ENCODE results near the gene STXBP3. TPM values are rescaled to one million over a fixed set of nuclear protein-coding genes. Genes with fewer than 3 reads are reported as not detected.

STXBP3 gene
- total and polyA plus RNA-seq, 2 of the 4 experiments (the other 2 are of a cell fraction): 19.1 to 19.7 TPM

GRCh38 chr1:108715932-108716331, 30.5 kb upstream of the STXBP3 start:
- Histone ChIP-seq H3K27ac (ENCODE audit: insufficient read depth, low read length) (no peak overlapping the region), H3K23ac (ENCODE audit: low read depth, low read length) (no peak overlapping the region), H3K4me2 (ENCODE audit: low read depth, low read length) (no peak overlapping the region), H3K9me3 (ENCODE audit: control insufficient read depth, insufficient read depth, low read length) (no peaks in the 10 kb centered on the region), H2AFZ (replicated peaks; ENCODE audit: low read length, poor library complexity) (peak overlapping the region; percentile 35), H2BK20ac (ENCODE audit: low read depth, low read length) (no peak overlapping the region), H3K79me1 (ENCODE audit: low read depth in 1 of 2, low read length in 2 of 2) (no peaks in the 10 kb centered on the region; a peak in 1 of 4 replicates), H3K14ac (replicated peaks; ENCODE audit: low read depth, low read length) (no peak overlapping the region), H2AK9ac (replicated peaks; ENCODE audit: low read depth, low read length, poor library complexity) (no peak overlapping the region), H4K20me1 (ENCODE audit: insufficient read depth, low read length) (no peaks in the 10 kb centered on the region), H4K5ac (ENCODE audit: low read depth, low read length) (no peak overlapping the region), H2BK15ac (ENCODE audit: low read depth, low read length) (no peak overlapping the region), H3K4ac (ENCODE audit: low read depth, low read length) (no peak overlapping the region; the same call in 1 of the 2 replicates), H2AK5ac (ENCODE audit: low read depth, low read length) (no peak overlapping the region), H3K9me1 (ENCODE audit: insufficient read depth, low read length) (0 out of 2 replicates have a peak, but pooled peaks cover 5% of the 10 kb centered on the region), H2BK120ac (ENCODE audit: low read depth, low read length) (no peak overlapping the region), H3K27me3 (ENCODE audit: control insufficient read depth, insufficient read depth, low read length) (no peaks in the 10 kb centered on the region), H3K36me3 (ENCODE audit: control insufficient read depth, insufficient read depth, low read length) (no peaks in the 10 kb centered on the region), H3K56ac (ENCODE audit: extremely low read depth, insufficient read depth, low read length) (no peak overlapping the region), H3K18ac (ENCODE audit: low read depth, low read length) (no peak overlapping the region), H3K4me1 (ENCODE audit: control insufficient read depth, insufficient read depth, low read length) (peaks cover 22% of the 10 kb centered on the region), H3K4me3 (ENCODE audit: insufficient read depth, low read depth, low read length) (no peak overlapping the region), H3K9ac (ENCODE audit: low read depth, low read length) (no peak overlapping the region), H4K91ac (ENCODE audit: insufficient read depth, low read depth, low read length) (no peak overlapping the region), H4K8ac (ENCODE audit: low read depth in 2 of 2, low read length in 2 of 2) (no peak overlapping the region), H2BK5ac (ENCODE audit: low read depth, low read length, poor library complexity, severe bottlenecking) (no peak overlapping the region)
- POLR2A ChIA-PET (ENCODE audit: unreplicated experiment): no interaction called here
- BruUV-seq (replicated peaks): no TSS peak
- dilution Hi-C loops (cut with HindIII; ENCODE audit: low sequenced_read_pairs, unreplicated experiment) (no loop called here), in situ Hi-C loops (cut with MboI; ENCODE audit: low sequenced_read_pairs) (no loop called here), intact Hi-C loops (cut with micrococcal nuclease) (no loop called here)
- DNase-seq (no peak), ATAC-seq (ENCODE audit: low read depth) (no peak)
- CTCF ChIA-PET: no interaction called here
- no CpG with 5 or more reads among the region's 5 CpGs for WGBS, 2 experiments (ENCODE audit: extremely low coverage in 2 of 2, insufficient read length in 1 of 2)
- no peak for TF ChIP-seq RCOR1 (IDR thresholded peaks at IDR 0.05; ENCODE audit: insufficient replicate concordance, low read length)
- no peak for TF ChIP-seq CTCF (conservative IDR thresholded peaks at IDR 0.05; ENCODE audit: low read depth, low read length)
- TF ChIP-seq MXI1 (IDR thresholded peaks at IDR 0.05; ENCODE audit: borderline replicate concordance, low read depth, low read length): no peak
- no peak for TF ChIP-seq RFX5 (IDR thresholded peaks at IDR 0.05; ENCODE audit: low read depth, low read length)
- no peak for TF ChIP-seq NFE2L2 (IDR thresholded peaks at IDR 0.05; ENCODE audit: low read depth, low read length)
- TF ChIP-seq BHLHE40 (IDR thresholded peaks at IDR 0.05; ENCODE audit: low read depth, low read length): no peak
- TF ChIP-seq MAZ (IDR thresholded peaks at IDR 0.05; ENCODE audit: borderline replicate concordance, low read depth, low read length): no peak
- TF ChIP-seq POLR2A (IDR thresholded peaks at IDR 0.05; ENCODE audit: low read depth, low read length): no peak
- no peak for TF ChIP-seq FOS (IDR thresholded peaks at IDR 0.05; ENCODE audit: low read depth, low read length)
- TF ChIP-seq, protein P1, sequence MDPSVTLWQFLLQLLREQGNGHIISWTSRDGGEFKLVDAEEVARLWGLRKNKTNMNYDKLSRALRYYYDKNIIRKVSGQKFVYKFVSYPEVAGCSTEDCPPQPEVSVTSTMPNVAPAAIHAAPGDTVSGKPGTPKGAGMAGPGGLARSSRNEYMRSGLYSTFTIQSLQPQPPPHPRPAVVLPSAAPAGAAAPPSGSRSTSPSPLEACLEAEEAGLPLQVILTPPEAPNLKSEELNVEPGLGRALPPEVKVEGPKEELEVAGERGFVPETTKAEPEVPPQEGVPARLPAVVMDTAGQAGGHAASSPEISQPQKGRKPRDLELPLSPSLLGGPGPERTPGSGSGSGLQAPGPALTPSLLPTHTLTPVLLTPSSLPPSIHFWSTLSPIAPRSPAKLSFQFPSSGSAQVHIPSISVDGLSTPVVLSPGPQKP (IDR thresholded peaks at IDR 0.05; ENCODE audit: borderline replicate concordance, low read depth, low read length): no peak
- TF ChIP-seq SMC3 (IDR thresholded peaks at IDR 0.05; ENCODE audit: low read depth, low read length): no peak
- no peak for TF ChIP-seq MAFK (IDR thresholded peaks at IDR 0.05; ENCODE audit: low read depth, low read length)
- no peak for TF ChIP-seq USF2 (IDR thresholded peaks at IDR 0.05; ENCODE audit: low read depth, low read length)
- no peak for TF ChIP-seq RAD21 (IDR thresholded peaks at IDR 0.05; ENCODE audit: low read length)
- no peak for TF ChIP-seq CHD1 (IDR thresholded peaks at IDR 0.05; ENCODE audit: low read depth, low read length)

Data from IMR-90 (cell line).